ENCODE results near the gene FIG4.
"Not testable (repeated sequence)": the region's sequence is repeated elsewhere in the genome, so short reads cannot be mapped to it uniquely, and the experiment has no call there.

Gene FIG4

DNA sequence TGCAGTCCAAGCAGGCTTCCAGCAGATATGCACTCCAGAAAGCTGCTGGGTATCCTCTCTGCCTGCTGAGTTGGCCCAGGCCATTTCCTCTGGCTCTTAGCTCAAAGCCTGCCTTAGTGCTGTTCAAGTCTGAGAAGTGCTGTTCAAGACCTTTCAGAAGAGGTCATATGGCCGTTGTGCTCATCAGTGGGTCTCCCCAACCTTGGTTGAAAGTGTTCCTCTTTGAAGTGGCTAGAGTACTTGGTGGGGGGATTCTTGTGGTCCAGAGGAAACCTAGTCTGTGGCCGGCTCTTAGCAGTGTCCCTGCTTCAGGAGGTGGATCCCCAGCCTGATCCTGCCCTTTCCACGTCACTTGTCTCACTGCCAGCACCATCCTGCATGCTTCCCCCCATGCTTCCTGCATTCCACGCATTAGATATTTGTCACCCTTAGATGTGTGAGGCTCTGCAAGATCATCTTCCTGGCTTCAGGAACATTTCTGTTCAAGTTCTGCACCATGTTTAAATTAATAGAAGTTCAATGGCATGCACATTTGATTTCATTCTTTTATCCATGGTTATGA lies 105.0 kb downstream of the FIG4 start:
- no peak for DNase-seq (ENCODE audit: low read depth)

DNA sequence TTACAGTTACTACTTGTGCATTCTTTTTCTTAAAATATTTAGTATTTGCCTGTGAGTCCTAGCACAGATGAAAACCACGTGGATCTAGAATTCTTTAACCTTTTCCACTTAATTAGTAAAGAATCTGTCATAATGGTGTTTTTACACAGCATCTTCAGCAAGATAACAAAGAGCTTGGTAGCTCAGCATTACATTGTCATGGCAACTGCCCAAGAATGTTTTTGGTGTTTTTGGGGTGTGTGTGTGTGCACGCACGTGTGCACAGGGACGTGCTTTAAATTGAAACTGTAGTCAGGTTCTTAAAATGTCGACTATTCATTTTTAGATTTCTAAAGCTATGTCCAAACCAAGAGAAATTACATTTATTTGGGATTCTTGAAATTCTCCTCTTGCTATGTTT lies 108.0 kb downstream of the FIG4 start:
- no peak for DNase-seq (ENCODE audit: low read depth)

GRCh38 chr6:109799664-109800063 lies 108.6 kb downstream of the FIG4 start:
- no peak for DNase-seq (ENCODE audit: low read depth)

DNA sequence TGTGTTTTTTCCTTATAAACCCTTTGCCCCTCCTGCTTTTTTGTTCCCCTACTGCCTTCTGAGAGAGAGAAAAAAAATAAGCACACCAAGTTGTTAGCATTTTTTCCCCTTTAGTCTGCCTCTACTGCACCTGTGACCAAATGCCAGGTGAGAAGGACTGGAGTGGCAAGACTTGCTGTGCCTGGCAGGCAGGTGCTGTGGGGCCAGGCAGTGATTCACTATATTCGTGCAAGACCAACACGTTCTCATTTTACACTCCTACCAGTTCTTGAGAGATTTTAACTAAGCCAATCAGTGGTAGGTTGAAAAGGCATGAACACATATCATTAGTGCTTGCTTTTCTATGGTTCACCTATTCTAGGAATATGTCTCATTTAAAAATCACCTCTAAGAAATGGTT lies 109.7 kb downstream of the FIG4 start:
- no peak for DNase-seq (ENCODE audit: low read depth)

- no peak for DNase-seq (ENCODE audit: low read depth)
These were observed 110.7 kb downstream of the FIG4 start for GRCh38 chr6:109801794-109802193.

- no peak for DNase-seq (ENCODE audit: low read depth)
These were observed 112.9 kb downstream of the FIG4 start for GRCh38 chr6:109804020-109804419.

DNA sequence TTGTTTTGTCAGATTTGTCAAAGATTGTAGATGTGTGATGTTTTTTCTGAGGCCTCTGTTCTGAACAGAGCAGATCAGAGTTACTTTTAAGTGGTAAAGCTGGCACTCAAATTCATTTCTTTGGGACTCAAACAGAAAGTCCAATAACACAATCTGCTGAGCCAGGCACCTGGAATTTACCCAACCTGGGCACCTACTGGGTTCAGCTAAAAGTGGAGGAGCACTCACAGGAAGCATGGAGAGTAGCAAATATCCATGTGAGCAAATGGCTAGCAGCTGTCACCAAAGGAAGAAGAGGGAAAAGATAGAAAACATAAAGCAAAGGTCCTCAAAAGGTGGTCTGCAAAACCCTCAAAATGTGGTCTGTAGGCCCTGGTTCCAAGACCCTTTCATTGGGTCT lies 116.8 kb downstream of the FIG4 start:
- no peak for DNase-seq (ENCODE audit: low read depth)

DNA sequence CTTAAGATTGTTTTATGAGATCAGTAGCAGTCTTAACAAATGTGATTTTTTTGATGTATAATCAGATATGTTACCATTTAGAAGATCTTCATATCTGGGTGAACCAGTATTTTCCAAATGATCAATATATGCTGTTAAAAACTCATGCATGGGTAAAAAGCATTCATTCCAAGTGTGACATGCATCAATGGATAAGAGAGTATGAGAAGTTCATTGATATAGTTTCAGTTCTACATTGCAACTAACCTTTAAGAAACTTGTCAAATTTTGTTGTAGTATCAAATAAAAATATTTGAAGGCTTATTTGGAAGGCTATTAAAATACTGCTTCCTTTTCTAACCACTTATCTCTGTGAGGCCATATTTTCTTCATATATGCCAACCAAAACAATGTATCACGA lies 117.7 kb downstream of the FIG4 start:
- DNase-seq (ENCODE audit: low read depth): no peak

DNA sequence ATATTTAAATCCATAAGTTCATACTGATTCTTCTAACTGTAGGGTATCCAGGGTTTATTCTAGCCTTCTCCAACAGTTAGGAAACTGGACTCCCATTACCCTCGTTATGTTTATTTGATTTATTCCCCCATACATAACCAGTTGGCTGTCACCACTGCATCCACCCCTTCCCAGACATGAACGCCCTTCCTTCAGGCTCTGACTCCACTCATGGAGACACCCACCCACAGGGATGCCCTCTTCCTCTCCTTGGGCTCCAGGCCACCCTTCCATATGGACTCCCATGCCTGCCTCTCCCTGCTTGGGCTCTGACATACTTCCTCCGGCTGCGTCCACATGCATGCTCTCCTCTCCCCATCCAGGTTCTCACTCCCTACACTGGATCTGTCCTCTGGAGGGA lies 124.0 kb downstream of the FIG4 start:
- DNase-seq (ENCODE audit: low read depth): no peak

DNA sequence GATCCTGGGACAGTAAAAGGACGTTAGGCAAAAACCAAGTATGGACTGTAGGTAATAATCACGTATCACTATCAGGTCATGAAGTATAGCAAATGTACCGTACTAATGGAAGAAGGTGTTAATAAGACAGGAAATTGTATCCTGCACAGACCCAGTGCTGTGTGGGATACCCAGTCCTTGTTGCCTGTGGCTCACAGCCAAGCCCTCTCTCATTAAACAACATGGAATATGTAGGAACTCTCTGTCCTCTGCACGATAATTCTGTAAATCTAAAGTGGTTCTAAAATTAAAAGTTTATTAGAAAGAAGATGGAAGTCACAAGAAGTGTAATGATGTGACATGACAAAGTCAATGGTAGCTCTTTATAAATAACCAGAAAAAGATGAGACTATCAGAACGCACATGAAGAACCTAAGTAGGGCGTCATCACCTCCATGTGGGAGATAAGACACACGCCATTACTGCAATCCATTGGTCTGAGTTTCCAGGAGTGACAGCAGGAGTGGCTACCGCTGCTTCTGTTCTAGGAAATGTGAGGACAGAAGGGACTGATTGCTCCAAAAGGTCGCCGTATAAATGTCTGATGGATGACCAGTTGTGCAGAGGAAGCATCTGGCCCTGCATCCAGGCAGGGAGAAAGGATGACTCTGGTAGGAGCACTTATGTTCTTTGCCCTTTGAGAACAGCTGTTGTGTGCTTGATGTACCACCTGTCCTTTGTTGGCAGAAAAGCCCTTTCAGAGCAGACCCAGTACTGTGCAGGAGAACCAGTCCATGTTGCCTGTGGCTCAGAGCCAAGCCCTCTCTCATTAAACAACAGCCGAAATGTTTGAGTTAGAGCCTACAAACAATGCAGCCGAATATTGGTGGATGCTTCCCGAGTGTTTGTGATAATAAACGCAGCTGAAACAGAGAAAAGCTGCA lies 125.6 kb downstream of the FIG4 start:
- no peak for DNase-seq (ENCODE audit: low read depth)

DNA sequence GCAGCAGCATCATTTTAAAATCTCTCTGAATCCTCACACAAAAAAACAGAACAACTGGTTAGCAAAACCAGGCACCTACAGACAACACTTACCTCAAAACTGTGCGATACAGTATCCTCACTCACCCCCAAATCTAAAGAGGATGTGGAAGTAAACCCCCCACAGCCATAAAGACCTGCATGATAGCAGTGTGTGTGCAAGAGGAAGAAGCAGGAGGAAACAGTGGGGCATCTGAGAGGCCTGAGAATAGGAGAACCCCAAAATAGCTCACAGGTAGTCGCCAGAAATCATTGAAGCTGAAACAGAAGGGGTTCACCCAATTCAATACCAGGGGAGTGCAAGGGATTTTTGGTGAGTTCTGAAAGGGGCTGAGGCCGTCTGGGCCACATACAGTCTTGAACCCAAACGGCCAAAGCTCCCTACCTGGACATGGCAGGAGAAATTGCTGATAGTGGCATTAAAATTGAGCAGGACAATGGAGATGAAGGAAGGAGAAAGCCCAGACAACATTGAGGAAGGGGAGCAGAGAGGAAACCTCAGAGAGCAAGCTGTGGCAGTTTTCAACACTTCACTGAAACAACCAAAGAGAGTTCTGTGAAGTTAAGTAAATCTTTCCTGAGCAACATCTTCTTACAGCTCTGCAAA lies 129.7 kb downstream of the FIG4 start:
- no peak for DNase-seq (ENCODE audit: low read depth)

DNA sequence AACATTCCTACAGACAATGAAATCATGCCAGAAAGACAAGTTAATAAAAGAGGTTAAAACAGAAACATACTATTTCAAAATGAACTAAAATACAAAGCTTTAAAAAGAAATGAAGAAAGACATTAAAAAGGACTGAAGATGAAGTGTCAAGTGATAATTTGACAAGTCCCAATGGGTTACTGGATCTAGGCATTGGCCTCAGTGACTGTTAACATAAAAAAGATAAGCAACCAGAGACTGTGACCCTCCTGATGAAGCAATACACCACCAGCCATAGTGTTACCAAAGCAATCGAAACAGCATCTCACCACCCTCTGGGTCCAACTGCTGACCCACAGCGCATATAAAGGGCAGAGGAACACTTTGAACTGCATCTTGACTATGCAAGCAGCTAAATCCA lies 130.3 kb downstream of the FIG4 start:
- no peak for DNase-seq (ENCODE audit: low read depth)

GRCh38 chr6:109824105-109824504 lies 133.0 kb downstream of the FIG4 start:
- DNase-seq (ENCODE audit: low read depth): no peak

DNA sequence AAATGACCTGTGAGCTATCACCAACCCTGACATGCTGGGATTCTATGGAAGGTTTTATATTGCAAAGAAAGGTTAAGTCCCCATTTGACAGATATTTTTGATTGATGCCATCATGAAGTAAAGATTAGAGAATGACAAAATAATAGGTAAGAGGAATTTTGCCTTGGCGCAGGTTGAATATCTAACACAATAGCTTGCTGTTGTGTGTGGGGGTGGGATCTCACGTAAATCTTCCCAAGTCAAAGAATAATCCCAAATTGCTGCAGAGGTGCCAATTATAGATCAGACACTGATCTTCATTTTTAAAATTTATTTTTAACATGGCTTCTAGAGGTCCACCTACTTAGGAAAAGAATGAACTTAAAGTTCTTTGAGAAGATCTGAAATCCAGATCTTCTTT lies 135.5 kb downstream of the FIG4 start:
- DNase-seq (ENCODE audit: low read depth): no peak

GRCh38 chr6:109831352-109831751 lies 140.3 kb downstream of the FIG4 start:
- DNase-seq (ENCODE audit: low read depth): not testable (repeated sequence)

GRCh38 chr6:109834131-109834530 lies 143.0 kb downstream of the FIG4 start:
- no peak for DNase-seq (ENCODE audit: low read depth)

DNA sequence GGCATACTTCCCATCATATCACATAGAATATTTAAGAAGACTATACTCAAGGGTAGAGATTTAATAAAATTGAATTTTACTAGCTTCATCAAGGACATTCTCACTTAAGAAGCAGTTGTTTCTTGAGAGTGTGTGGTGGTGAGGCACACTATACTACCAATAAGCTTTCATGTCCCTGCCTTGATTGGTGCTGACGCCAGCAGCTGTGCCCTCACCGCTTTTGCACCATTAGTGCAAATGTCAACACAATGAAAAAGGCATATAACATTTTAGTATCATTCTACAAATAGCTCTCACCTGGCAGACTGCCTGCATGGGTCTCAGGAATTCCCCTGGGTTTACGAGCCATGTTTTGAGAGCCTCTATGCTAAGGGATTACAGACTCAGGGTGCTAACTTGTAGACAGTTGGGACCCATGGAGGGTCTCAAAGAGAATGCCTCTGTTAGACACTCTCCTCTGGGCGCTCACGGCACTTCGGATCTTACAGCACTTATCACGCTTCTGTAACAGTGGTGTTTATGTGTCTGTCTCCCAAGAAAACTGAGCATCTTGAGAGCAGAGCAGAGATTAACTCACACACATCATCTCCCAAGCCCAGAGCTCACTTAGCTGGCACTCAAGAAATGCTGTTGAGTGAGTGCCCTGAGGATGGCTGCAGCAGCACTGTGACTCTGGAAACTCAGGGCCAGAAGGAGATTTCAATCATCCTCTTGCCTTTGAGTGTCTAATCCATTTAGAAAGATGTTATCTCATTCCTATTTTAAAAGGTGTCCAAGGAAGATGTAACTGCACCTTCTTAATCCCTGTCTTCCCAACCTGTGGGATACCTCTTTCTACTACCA lies 143.7 kb downstream of the FIG4 start:
- DNase-seq (ENCODE audit: low read depth): no peak

GRCh38 chr6:109840034-109840433 lies 148.9 kb downstream of the FIG4 start:
- DNase-seq (ENCODE audit: low read depth): no peak

DNA sequence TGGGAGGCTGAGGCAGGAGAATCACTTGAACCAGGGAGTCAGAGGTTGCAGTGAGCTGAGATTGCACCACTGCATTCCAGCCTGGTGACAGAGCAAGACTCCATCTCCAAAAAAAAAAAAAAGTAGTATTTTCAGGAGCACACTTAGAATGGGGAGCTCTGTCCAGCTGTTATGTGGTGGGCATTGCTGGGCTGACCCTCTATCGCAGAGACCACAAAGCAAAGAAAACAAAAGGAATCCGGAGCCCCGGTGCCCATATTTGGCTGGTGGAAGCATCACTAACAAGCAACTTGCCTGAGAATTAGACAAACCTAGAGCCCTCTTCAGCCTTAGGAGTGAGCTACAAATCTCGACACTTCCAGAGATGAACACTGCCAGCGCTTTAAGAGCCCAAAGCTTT lies 149.7 kb downstream of the FIG4 start:
- DNase-seq (ENCODE audit: low read depth): no peak

- no peak for DNase-seq (ENCODE audit: low read depth)
These were observed 150.8 kb downstream of the FIG4 start for GRCh38 chr6:109841869-109842268.

GRCh38 chr6:109852713-109853112 lies 161.6 kb downstream of the FIG4 start:
- DNase-seq (ENCODE audit: low read depth): no peak

DNA sequence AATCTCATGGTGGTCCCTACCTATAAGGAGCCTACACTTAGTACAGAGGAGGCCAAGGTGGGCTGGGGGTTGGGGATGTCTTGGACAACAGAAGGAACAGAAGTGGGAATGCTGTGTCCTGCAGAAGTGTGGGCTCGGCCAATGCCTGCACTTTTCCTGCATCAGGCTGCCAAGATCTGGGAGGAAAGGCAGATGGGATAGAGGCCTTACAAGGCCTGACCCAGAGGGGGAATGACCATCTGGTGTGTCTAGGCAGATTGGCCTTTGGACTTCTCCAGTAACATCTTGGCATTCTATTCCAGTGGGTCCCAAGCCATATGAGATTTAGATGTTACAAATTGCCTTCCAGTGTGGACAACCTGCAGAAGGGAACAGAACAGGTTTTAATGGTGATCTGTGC lies 162.3 kb downstream of the FIG4 start:
- DNase-seq (ENCODE audit: low read depth): no peak
